HPDE6-E6E7 (cell line): ENCODE measurements around the gene SIM1.

Experiments
- DNase-seq: peaks from one replicate; pipeline ENCODE4 v3.0.0; 2011; ENCODE audit warnings: missing footprints; ENCODE audit errors: extremely low spot score

SIM1 gene

DNA sequence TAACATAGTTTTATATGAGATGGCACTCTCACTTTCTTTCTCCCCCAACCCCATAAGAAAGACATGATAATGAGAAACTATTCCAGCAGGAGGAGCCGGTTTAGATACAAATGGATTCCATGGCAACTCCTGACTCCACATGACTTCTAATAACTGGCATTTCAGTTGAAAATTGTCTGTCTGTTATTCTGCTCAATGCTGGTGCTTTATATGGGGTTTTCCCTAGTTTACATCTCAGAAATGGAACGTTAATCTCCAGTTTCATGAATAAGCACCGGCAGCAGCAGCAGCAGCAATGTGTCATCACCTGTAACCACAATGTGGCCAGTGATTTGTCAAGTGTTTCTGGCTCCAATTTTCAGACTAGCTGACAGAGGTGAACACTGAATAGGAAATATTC lies 8.0 kb upstream of the SIM1 start:
- peak; percentile 58 for DNase-seq

DNA sequence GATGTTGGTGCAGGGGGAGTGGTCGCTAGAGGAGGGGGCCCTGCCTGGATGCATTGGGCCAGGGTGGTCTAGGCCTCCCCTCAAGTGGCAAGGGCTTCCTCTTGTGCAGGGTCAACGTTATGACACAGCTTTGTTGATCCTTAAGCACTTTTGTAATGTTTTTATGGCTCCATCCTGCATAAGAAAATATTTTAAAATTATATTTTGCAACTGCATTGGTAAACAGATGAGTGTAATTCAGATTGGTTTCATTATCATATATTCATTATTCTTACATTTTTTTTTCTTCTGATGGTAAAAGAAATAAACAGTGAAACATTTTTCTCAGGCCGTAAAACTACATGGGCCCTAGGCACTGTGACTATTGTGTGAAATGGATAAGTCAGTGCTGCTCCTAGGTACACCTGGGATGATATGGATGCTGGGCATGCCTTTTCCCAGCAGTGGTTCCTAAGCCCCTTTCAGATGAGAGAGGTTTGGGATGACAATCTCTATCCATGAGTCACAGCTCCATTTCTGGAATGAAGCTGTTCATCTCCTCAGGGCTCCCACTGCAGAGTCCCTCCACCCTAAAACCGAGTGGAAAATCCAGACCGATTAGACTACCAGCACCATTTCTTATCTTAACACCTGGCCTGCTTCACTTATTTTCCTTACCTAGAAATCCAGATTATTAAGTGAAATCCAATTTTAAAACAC lies 5.8 kb upstream of the SIM1 start:
- DNase-seq, result no peak

DNA sequence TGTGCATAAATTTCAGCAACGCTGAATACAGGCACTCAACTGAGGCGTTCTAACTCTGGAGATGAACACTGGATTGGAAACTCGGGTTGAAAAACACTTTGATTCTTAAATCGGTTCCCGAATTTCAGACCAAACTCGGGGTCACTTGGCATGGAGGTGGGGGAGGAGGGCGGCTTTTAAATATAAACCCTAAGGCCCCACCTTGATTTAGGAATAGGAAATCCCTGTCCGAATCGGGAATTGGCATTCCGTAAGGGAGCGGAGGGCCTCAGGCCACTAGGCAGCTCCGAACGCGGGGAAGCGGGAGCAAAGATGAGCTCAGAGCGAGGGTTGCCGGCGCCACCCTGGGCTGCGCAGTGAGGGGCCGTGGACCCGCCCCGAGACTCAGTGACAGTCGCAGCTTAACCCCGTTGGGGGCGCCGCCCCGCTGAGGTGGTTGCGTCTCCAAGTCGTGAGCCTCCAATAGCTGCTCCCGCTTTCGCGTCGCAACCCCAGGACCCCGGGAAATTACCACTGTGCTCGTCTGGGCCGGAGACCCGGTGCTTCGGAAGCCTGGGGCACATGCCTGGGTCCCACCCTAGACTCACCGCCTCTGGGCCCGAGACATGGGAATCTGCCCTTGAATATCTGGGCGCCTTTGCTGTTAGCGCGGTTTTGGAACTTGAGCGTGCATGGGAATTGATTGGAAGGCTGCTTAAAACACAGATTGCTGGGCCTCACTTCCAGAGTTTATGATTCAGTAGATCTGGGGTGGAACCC lies 4.6 kb upstream of the SIM1 start:
- DNase-seq, result no peak

DNA sequence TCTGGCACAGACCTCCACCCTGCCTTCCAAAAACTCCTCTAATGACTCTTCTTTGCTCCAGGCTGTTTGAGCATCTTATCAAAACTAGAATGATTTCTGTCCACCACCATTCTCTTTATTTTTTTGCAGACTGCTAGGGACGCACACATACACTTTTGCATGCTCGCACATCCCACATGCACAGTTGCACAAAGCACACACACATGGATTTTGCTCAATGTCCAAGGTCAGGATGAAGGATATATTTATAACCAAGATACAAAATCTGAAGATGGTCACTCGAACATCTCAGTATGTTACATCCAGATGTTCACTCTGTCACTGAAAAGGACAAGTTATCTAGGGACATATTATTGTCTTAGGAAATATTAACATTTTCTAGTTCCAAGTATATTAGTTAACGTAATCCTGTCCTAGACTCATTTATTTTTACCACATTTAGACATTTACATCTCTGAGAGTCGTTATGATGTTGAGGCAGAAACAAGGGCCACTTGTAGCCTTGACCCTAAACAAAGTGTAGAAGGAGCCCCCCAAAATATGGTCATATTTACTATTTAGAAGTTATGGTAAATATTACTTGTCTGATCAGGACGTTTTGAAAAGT lies 3.4 kb upstream of the SIM1 start:
- no peak for DNase-seq

DNA sequence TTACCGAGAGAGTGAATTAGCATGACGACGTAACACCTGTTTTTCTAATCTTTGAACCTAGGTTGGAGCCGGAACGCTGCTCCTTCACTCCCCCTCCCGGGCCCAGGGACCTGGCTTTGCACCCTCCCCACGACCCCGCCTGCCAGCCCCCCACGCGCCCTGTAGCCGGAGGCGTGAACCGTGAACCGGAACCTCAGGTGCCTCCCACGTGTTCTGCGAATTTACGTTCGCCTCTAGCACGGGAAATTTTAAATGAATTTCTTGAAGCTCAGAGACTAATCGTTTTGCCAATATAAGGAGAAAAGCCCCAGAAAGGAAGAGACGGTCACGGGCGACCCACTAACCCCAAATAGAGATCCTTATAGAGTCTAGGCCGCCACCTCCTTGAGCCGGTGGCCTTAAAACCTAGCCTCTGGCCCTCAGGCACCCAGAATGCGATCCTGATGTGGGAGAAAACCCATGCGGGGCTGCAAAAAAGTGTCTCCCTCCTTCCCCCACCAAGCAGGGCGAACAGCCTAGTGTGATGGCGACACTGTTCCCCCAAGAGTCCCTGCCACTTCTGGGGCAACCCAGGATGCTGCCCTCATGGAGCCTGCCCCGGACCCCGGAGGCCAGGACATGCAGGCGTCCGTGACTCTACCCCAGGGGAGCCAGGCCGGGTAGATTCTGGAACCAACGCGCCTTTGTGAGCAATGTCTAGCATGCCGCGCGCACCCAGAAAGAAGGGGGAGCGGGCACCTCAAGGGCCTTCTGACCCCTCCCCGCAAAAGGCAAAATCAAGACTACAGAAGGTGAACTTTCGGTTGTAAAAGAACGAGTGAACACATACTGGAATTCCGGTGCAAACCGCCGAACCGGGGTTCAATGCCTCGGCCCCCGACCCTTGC lies 2.7 kb upstream of the SIM1 start:
- no peak for DNase-seq

DNA sequence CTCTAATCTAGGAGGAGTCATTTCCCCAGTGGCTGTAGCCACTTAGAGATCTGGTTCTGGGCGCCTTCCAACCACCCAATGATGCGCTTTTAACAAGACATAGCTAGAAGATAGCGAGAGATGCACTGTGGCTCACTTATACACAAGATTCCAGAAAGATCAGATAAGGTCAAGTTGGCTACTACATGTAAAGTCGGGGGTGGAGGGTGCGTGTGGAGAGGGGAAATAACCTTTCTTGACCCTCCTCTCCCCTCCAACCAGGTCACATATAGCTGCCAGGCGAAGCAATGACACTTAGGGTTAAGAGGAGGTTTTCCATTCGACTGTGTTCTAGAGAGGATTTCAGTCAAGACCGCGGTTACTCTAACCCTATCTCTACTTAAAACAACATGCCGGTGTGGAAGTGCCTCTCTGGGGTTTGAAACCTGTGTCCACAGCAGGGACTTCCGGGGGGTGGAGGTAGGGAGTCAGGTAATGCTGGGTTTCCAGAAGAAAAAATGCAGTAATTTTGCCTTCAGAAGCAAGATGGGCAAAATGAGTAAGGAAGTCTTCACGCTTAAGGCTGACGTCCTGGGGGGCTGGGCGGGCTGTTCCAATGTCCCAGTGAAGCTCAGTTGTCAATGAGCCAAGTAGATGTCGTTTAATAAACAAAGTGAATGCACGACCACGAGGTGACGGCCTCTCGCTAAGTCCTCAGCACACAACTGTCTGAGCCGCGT lies 1.8 kb upstream of the SIM1 start:
- DNase-seq, result no peak

DNA sequence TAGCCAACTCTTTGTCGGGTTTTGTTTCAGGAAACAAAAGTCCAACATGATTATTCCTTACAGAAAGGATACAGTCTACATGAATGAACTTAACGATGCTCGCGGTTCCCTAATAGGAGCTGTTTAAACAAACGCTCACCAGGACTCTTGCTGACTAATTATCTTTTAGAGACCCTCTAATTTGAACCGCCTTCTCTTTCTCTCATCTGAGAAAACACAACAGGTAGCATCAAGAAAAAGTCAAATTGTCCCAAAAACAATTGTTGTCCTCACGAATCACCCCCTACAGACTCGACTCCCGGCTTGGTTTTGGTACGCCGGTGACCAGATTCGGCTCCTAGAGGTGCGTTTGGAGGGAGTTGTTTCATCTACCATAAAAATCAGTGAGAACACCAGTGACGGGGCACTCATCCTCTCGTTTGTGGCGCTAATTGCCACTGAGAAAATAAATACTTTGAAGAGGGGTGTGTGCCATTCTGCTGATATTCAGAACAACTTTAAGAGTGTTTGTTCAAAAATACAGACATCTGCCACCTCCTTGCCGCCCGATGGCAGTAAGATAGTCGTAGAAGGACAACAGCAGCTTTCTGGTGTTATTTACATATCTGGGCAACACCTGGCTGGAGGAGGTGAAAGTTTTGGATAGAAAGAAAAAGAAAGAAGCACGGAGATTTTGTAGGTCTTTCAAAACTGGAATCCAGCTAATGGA lies 1.1 kb upstream of the SIM1 start:
- DNase-seq, result no peak

DNA sequence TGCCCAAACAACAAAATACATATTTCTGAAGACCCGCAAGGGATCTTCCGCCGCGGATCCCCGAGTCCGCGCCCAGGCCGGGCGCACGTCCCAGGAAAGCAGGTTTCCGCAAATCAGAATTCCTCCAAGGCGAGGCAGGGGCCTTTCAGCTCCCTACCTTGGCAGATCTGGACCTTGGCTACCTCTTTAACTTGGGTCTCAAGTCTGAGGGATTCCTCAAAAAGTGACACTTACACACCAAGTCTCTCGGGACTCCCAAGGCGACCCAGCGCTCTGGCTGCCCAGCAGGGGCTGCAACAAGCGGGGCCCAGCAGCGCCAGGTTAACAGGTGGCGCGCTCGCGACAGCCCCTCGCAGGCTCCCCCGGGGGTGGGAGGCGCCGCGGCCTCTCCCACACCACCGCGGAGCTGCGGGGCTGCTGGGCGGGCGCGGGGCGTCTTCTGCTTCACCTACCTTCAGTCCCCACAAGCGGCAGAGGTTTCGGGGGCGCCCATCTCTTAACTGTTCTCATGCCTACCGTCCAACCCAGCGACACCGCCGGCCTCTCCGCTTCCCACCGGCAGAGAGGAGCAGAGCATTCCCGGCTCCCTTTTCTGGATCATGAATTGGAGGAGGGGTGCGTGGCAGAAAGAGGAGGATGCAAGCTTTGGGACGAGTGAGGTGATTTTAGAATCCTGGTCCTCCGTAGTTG lies 414 bp downstream of the SIM1 start:
- no peak for DNase-seq

DNA sequence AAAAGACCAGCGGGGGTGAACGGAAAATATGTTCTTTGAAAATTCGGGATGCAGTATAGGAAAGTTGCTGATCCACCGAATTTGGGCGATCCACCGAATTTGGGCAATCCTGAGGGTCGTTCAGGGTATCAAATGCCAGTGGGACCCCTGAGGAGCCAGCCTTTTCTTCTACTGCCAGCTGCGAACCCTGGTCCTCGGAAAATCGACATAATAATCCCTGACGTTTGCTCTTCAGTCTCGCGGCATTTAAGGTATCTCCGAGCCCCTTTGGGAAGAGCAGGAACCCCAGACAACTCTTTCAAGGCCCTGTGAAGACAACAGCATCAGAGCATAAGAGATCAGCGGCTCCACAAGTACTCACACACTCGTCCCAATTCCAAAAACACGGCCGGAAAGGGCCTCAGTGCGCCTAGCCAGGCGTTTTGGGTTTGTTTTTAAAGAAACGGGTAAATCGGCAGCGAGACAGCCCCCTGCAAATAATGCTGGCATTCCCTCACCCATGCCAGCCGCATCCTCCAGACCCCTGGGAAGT lies 1.0 kb downstream of the SIM1 start:
- DNase-seq, result no peak

DNA sequence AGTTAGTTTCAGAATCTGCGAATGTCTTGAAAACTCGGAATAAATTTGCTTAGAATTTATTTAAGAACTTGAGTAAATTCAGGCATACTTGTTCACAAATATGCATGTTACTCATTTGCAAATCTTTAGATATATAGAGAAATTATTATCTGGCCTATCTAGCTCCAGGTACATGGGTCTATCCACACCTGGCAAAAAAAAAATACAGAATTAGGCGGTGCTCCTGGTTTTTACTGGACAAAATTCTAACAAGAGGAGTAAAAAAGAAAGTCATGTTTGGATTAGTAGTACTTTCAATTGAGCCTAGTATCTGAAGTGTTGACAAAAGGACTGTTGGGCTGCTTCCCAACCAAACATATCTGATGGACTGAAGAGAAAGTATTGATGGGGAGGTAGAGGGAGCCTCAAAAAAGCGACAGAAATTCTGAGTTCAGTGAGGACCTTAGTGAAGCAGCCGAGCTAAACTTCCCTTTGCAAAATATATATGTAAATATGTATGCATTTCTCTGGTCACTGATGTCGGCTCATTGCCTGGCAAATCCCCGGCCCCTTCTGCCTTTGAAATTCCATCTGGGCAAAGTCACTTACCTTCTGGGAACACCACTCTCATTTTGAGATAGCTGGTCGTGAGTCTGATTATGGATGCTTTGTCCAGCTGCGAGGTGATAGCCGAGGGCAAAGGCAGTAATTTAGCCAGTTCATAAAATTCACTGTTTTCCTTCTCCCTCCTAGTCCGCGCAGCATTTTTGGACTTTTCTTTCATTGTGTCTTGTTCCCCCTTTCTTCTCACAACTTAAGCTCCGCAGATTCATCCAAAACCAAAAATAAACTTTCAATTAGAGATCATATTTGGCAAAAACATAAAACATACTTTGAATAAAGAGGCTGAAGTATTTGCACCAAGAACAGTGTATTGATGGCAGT lies 1.8 kb downstream of the SIM1 start:
- no peak for DNase-seq

DNA sequence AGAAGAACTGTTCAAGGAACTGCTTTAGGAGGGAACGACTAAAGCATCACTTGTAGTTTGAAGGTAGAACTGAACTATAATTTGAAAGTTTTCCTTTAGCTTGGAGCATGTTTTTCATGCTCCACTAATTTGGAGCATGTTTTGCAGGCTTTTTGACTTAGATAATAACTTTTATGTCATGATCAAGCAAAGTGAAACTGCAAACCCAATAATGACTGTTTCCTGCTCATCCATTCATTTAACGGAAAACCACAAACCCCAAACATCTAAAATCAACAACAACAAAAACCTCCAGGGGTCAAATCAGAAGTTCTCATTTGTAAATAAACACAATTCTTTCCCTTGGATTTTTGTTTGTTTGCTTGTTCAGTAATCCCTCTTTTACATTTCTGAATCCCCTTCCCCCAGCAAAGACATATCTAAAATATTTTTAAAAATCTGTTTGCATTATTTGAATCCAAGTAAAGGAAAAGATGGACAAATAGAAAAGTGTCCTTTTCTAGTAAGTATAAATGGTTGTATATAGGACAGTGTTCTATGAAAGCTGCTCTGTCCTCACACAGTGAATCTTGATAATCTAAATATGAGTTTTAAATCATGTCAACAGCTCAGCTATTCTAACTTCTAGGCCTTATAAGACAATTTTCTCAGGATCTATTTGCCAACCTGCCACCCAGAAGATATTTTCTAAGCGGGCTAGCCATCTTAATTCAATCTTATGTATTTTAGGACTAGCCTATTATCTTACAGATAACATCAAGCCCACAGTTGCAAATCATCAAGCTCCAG lies 2.6 kb downstream of the SIM1 start:
- DNase-seq, result no peak

DNA sequence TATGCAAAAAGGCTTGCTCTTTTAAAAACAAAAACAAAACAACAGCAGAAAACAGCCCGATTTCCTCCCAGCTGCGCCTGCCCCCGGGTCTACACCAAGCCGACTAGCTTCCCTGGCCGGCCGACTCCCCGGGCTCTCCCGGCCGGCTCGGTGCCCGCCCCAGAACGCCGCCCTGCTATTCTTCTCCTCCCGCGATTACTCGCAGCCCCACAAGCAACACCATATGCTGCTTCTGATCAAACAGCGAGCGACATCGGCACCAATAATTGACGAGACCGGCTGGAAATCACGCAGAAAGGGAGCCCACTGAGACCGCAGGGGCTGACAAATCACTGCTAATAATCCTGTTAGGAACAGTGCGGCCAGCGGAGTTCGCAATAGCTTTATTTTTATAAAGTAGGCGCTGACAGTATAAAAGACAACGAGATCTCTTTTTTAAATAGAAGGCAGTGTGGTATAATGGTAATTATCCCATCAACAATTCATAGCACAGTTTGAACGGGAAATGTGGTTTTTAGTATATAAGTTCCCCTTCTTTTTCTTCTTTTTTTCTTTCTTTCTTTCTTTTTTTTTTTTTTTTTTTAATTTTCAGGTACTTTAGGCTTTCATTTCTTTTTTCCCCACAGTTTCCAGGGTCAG lies 3.3 kb downstream of the SIM1 start:
- no peak for DNase-seq

DNA sequence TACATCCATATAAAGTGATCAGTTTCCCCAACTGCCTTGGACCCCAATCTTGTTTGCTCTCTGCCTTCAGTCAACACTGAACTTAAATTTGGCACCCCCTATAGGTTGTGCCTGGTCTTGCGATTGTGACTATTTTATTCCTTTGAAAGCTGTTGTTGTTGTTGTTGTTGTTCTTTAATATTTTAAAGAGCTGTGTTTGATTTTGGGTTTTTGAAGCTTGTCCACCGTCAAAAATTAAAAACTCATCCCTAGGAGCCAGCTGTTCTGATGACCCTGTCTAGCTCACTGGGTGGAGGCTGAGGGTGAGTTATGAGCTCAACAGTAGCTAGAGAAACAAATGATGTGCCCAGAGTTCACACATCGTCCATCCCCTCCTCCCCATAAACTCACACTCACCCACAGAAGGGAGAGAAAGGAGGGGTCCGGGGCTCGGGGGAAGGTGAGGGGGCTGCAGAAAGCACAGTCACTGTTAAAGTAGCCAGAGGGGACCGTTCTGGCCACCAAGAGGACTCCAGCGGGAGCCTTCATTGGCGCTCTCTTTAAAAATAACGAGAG lies 4.0 kb downstream of the SIM1 start:
- no peak for DNase-seq

DNA sequence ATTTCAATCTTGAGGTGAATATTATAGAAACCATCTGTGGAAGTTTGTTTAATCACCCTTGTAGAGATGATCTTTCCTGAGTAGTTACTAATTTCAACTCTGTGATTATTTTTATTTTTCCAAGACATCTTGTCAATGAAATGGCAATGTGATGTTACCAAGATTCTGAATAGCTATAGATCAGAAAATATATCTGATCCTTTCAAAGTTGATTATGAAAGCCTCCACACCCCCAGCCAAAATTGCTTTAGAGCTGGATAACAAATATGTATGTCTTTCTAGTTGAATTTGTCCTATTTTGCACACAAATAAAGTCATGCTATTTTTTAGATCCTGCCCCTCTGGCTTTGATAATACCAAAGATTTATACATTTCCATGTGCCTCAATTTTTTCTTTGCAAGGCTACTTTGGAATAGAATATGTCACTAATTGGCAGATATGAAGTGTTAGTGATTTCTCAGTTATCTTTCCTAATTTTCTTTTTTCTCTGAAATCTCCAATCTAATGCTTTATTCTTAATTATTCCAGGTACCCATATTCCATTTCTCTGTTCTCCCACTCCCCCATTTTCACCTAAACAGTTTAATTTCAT lies 5.0 kb downstream of the SIM1 start:
- DNase-seq, result no peak

DNA sequence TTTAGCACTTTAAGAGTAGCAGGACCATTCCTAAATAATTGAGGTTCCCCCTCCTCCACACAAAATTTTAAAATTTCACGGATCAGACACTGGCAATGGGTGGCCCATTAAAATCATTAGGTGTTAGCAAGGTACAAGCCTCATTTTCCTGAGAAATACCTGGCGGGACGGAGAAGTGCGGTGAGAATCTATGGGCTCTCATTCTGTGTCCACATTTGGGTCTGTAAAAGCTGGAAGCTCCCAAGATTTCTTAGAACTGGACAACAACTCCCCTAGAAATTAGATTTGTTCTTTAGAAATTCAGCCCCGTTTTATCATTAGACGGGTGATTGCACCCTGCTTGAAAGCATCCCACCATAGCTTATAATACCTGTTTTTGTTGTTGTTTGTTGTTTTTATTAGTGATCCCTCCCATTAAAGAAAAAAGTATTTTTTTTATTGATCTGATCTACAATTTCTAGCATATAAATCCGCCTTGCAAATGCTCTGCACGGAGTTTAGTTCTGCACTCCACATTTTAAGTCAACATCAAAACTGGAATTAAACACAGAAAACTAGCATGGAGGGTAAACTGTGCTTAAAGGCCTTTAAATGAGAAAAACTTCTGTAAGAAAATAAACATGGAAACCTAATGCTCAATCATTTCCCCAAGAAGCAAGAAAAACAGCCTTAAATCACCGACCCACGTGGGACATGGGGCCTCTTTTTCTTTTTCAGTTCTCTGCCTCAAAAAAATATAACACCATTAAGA lies 5.7 kb downstream of the SIM1 start:
- no peak for DNase-seq
